Neuronal stem cell (in vitro differentiated cells): ENCODE data around the gene NPHS1.
"Not testable (repeated sequence)": the region's sequence is repeated elsewhere in the genome, so short reads cannot be mapped to it uniquely, and the experiment has no call there.

Experiments
- DNase-seq: peaks from one replicate; pipeline ENCODE4 v3.0.0-alpha.2; 2013; ENCODE audit warnings: low spot score
- H2AFZ ChIP-seq: one replicate; pipeline ENCODE4 v1.6.1; 2013; ENCODE audit warnings: mild to moderate bottlenecking, low read length, inconsistent platforms
- H2AK5ac ChIP-seq: 2 replicates; pipeline ENCODE4 v1.6.1; 2013; ENCODE audit warnings: low read depth, mild to moderate bottlenecking, inconsistent platforms, low read length, moderate library complexity, mixed read lengths
- H2BK120ac ChIP-seq: 2 replicates; pipeline ENCODE4 v1.6.1; 2013; ENCODE audit warnings: low read depth, mild to moderate bottlenecking, inconsistent platforms, low read length, moderate library complexity, mixed read lengths
- H2BK12ac ChIP-seq: one replicate; pipeline ENCODE4 v1.6.1; 2013; ENCODE audit warnings: low read length, inconsistent platforms
- H2BK15ac ChIP-seq: 2 replicates; pipeline ENCODE4 v1.6.1; 2013; ENCODE audit warnings: mild to moderate bottlenecking, low read length, inconsistent platforms, mixed read lengths
- H2BK5ac ChIP-seq: one replicate; pipeline ENCODE4 v1.6.1; 2013; ENCODE audit warnings: inconsistent platforms, mild to moderate bottlenecking, low read length, moderate library complexity
- H3K14ac ChIP-seq: one replicate; pipeline ENCODE4 v1.6.1; 2013; ENCODE audit warnings: low read length, inconsistent platforms
- H3K18ac ChIP-seq: 2 replicates; pipeline ENCODE4 v1.6.1; 2013; ENCODE audit warnings: low read length, inconsistent platforms
- H3K23ac ChIP-seq: 2 replicates; pipeline ENCODE4 v1.6.1; 2013; ENCODE audit warnings: low read depth, mild to moderate bottlenecking, mixed read lengths, low read length, inconsistent platforms; ENCODE audit not compliant: poor library complexity
- H3K27ac ChIP-seq: replicated peaks from 3 replicates; pipeline ENCODE4 v1.5.1; 2013; ENCODE audit warnings: low read length, inconsistent platforms
- H3K27me3 ChIP-seq, 3 experiments: 2 replicates each; pipeline ENCODE4 v1.6.1; 2013; ENCODE audit warnings: low read length in 3 of 3, mild to moderate bottlenecking in 2 of 3, inconsistent platforms in 1 of 3, low read depth in 1 of 3, mixed read lengths in 1 of 3, moderate library complexity in 1 of 3; ENCODE audit not compliant: control insufficient read depth in 3 of 3, insufficient read depth in 3 of 3
- H3K36me3 ChIP-seq, 2 donors: replicated peaks in 1 of 2; 2 replicates each; pipeline ENCODE4 v1.6.1; 2013; ENCODE audit warnings: low read length in 2 of 2; ENCODE audit not compliant: control insufficient read depth in 2 of 2, insufficient read depth in 2 of 2
- H3K4ac ChIP-seq: 2 replicates; pipeline ENCODE4 v1.6.1; 2013; ENCODE audit warnings: inconsistent platforms, mild to moderate bottlenecking, low read length, moderate library complexity
- H3K4me1 ChIP-seq, 2 donors: 1 replicate in 1 of 2; 2 replicates in 1 of 2; pipeline ENCODE4 v1.6.1; 2013; ENCODE audit warnings: low read length in 2 of 2, low read depth in 1 of 2; ENCODE audit not compliant: control insufficient read depth in 2 of 2, insufficient read depth in 1 of 2
- H3K4me2 ChIP-seq: one replicate; pipeline ENCODE4 v1.6.1; 2013; ENCODE audit warnings: mild to moderate bottlenecking, low read length, inconsistent platforms; ENCODE audit not compliant: insufficient read depth, poor library complexity, severe bottlenecking
- H3K4me3 ChIP-seq, 2 donors: 2 replicates each; pipeline ENCODE4 v1.5.1; 2013; ENCODE audit warnings: low read length in 2 of 2, mild to moderate bottlenecking in 2 of 2, inconsistent platforms in 1 of 2, moderate library complexity in 1 of 2
- H3K79me1 ChIP-seq: one replicate; pipeline ENCODE4 v1.6.1; 2013; ENCODE audit warnings: low read depth, mild to moderate bottlenecking, inconsistent platforms, low read length, moderate library complexity
- H3K9ac ChIP-seq: one replicate; pipeline ENCODE4 v1.6.1; 2013; ENCODE audit warnings: mild to moderate bottlenecking, low read depth, low read length, inconsistent platforms; ENCODE audit not compliant: poor library complexity
- H3K9me3 ChIP-seq, 2 donors: replicated peaks in 1 of 2; 2 replicates each; pipeline versions ENCODE3 to v1.6.1; 2013; ENCODE audit warnings: low read length in 2 of 2, mild to moderate bottlenecking in 2 of 2, inconsistent platforms in 1 of 2, low read depth in 1 of 2, mixed read lengths in 1 of 2, moderate library complexity in 1 of 2; ENCODE audit not compliant: control insufficient read depth in 2 of 2, insufficient read depth in 1 of 2
- H4K8ac ChIP-seq: one replicate; pipeline ENCODE4 v1.6.1; 2013; ENCODE audit warnings: low read depth, mild to moderate bottlenecking, inconsistent platforms, low read length, moderate library complexity
- H4K91ac ChIP-seq: one replicate; pipeline ENCODE4 v1.6.1; 2013; ENCODE audit warnings: low read length, low read depth, mild to moderate bottlenecking, inconsistent platforms; ENCODE audit not compliant: poor library complexity
- WGBS, 2 donors: extraction: QIAGEN DNeasy Blood & Tissue Kit; methylation state at CpG; one replicate each; pipeline ENCODE4 v1.1.7; 2013; ENCODE audit warnings: missing lambda C conversion rate in 2 of 2, mixed read lengths in 1 of 2; ENCODE audit not compliant: insufficient read length in 2 of 2, insufficient replicate concordance in 1 of 2; ENCODE audit errors: extremely low coverage in 2 of 2; 5-methylcytosine and 5-hydroxymethylcytosine counted together

Gene NPHS1

DNA sequence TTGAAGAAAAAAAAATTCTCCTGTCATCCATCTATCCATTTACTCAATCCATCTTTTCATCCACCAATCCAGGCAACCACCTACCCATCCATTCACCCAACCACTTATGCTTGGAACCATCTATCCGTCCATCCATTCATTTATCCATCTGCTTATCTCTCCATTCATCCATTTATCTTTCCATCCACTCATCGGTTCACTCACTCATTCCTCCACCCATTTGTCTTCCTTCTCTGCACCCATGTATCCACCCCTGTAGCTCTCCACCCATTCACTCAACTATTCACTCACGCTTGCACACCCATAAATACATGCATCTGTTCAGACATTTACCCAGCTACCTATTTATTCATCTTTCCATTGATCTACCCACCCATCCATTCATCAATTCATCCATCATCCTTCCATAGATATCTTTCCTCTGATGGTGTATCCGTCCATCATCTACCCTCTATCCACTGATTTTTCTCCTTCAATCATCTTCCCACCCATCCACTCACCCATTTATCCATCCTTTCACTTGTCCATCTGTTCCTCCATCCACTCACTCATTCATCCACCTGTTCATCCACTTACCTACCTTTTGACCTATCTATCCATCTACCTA is 9.5 kb downstream of the NPHS1 start:
- peaks cover 21 to 64% (median 43%) of the 10 kb centered on the region in 3 experiments for H3K27me3 ChIP-seq
- peaks cover 4 to 7% of the 10 kb centered on the region in 2 donors for H3K4me1 ChIP-seq

DNA sequence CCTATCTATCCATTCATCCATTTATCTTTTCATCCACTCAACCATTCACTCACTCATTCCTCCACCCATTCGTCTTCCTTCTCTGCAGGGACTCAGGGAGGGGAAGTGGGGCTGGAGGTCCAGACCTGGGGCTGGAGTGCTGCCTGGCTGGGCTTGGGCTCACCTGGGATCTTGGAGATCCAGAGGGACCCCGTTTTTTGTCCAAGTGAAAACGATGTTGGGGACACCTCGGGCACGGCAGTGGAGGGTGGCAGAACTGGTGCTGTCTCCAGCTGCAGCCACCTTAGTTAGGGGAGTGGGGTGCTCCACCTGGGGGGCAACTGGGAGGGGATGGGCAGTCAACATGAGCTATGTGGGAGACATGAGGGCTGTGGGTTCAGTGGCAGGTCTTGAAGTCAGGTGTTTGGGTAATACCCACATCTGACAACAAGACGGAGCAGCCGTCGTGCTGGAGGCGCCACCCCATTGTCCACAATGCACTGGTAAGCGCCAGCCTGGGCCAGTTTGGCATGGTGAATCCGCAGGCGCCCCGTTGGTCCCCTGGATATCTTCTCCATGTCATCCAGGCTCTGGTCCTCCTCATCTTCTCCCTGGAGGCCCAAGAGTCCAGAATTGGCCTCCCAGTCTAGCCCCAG is 10.2 kb downstream of the NPHS1 start:
- Histone ChIP-seq H4K91ac (no peak overlapping the region), H3K14ac (peak overlapping the region; percentile 82), H4K8ac (no peak overlapping the region), H2BK12ac (no peak overlapping the region), H3K9ac (no peak overlapping the region), H2BK15ac (no peak overlapping the region), H2BK5ac (no peak overlapping the region), H3K4me2 (no peak overlapping the region), H3K18ac (peak overlapping the region; percentile 17), H3K4me3 (no peak overlapping the region), H3K27ac (no peak overlapping the region), H3K9me3 (peaks cover 0 to 2% of the 10 kb centered on the region in 2 donors), H3K27me3 (peaks cover 21 to 58% (median 43%) of the 10 kb centered on the region in 3 experiments), H3K79me1 (no peaks in the 10 kb centered on the region), H2AFZ (no peak overlapping the region), H3K23ac (peak overlapping the region; percentile 65), H3K36me3 (no peaks in the 10 kb centered on the region), H2AK5ac (no peak overlapping the region), H3K4ac (no peak overlapping the region), H3K4me1 (peaks cover 4 to 7% of the 10 kb centered on the region in 2 donors), H2BK120ac (no peak overlapping the region)
- DNase-seq, result no peak
- WGBS, 2 donors, result 100% methylated on average over 1 of the region's 13 CpGs; no CpG with 5 or more reads in 1 of the 2 donors

More for the DNA sequence above, 9.5 kb downstream of the NPHS1 start:
- Histone ChIP-seq H4K91ac (no peak overlapping the region), H3K9me3 (peaks cover 0 to 2% of the 10 kb centered on the region in 2 donors), H2BK120ac (no peak overlapping the region), H3K9ac (no peak overlapping the region), H4K8ac (no peak overlapping the region), H3K4me2 (no peak overlapping the region), H3K4ac (no peak overlapping the region), H2BK5ac (no peak overlapping the region), H3K14ac (no peak overlapping the region), H3K18ac (no peak overlapping the region), H3K79me1 (no peaks in the 10 kb centered on the region), H2AK5ac (no peak overlapping the region), H3K36me3 (no peaks in the 10 kb centered on the region), H2AFZ (no peak overlapping the region), H3K27ac (no peak overlapping the region), H2BK15ac (no peak overlapping the region), H2BK12ac (no peak overlapping the region), H3K23ac (no peak overlapping the region), H3K4me3 (no peak overlapping the region)
- no CpG with 5 or more reads among the region's 4 CpGs for WGBS, 2 donors
- DNase-seq, result no peak

DNA sequence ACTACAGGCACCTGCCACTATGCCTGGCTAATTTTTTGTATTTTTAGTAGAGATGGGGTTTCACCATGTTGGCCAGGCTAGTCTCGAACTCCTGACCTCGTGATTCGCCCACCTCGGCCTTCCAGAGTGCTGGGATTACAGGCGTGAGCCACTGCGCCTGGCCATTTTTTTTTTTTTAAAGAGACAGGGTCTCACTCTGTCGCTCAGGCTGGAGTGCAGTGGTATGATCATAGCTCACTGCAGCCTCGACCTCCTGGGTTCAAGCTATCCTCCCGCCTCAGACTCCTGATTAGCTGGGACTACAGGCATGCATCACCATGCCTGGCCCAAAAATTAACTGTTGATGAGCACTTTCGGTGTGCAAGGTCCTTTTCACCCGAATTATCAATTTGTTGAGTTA is 16.2 kb downstream of the NPHS1 start:
- not testable (repeated sequence) for H3K27ac ChIP-seq, H3K4me2 ChIP-seq, H3K9me3 ChIP-seq, H2BK5ac ChIP-seq, H3K79me1 ChIP-seq, H3K18ac ChIP-seq, H2BK12ac ChIP-seq, H3K23ac ChIP-seq, H2BK120ac ChIP-seq, H3K4me3 ChIP-seq, H4K8ac ChIP-seq, H2BK15ac ChIP-seq, H4K91ac ChIP-seq, DNase-seq, H2AFZ ChIP-seq, H3K4ac ChIP-seq, H2AK5ac ChIP-seq, H3K4me1 ChIP-seq, H3K14ac ChIP-seq, H3K36me3 ChIP-seq, H3K9ac ChIP-seq
- H3K27me3 ChIP-seq, result peaks cover 0 to 24% (median 0%) of the 10 kb centered on the region in 3 experiments
- no CpG with 5 or more reads among the region's 11 CpGs for WGBS, 2 donors

DNA sequence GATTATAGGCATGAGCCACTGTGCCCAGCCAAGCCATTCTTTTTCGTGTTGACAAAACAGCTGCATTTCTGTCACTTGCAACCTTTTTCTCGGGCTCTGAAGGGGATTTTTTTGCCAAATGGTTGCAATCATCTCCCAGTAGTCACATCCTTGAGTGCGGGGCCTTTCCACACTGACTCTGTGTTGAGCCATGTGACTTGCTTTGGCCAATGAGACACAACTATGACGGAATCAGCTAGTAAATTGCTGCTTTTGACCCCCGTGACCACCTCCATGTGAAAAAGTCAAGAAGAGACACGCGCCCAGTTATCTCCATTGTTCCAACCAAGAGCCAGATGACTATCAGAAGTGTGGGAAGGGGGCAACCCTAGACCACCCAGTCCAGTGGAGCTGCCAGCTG is 18.3 kb downstream of the NPHS1 start:
- Histone ChIP-seq H3K4me2 (no peak overlapping the region), H3K27me3 (peaks cover 0 to 30% (median 0%) of the 10 kb centered on the region in 3 experiments), H2AFZ (no peak overlapping the region), H3K9ac (no peak overlapping the region), H3K4me1 (no peaks in the 10 kb centered on the region), H2AK5ac (no peak overlapping the region), H3K14ac (no peak overlapping the region), H2BK120ac (no peak overlapping the region), H4K91ac (no peak overlapping the region), H2BK15ac (no peak overlapping the region), H3K36me3 (no peaks in the 10 kb centered on the region), H4K8ac (no peak overlapping the region), H2BK12ac (no peak overlapping the region), H2BK5ac (no peak overlapping the region), H3K4me3 (no peak overlapping the region), H3K18ac (no peak overlapping the region), H3K9me3 (no peaks in the 10 kb centered on the region), H3K23ac (no peak overlapping the region), H3K27ac (no peak overlapping the region), H3K79me1 (no peaks in the 10 kb centered on the region), H3K4ac (no peak overlapping the region)
- no peak for DNase-seq
- no CpG with 5 or more reads among the region's 7 CpGs for WGBS, 2 donors
